ENCODE measurements around the gene CD300LG.

DNA sequence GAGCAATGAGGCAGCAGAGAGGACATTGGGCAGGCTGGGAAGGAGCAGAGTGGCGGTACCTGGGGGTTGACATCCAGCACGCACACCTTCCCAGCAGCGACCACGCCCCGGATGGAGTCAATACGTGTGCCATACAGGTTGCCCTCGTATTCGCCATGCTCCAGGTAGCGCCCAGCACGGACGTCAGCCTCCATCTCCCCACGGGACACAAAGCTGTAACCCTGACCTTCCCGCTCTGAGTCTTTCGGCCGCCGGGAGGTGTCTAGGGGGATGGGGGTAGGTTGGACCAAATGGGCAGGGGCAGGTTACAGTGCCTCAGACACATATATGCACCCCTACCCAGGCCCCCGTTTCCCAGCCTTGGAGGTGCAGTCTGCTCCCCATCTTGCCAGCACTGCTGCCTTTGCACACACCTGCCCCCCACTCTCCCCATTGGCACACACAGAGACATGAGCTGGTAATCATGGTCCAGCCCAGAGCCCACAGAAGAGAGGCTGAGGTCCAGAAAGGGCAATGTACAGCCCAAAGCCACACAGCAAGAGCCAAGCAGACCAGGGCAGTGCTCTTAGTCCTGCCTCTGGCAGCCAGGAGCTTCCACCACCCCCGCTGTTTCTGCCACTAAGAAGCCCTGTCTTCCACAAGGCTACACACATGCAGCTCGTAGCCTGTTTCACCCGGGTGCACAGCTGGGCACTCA, 32.9 kb downstream of the CD300LG start:
- TF ChIP-seq, protein P1, sequence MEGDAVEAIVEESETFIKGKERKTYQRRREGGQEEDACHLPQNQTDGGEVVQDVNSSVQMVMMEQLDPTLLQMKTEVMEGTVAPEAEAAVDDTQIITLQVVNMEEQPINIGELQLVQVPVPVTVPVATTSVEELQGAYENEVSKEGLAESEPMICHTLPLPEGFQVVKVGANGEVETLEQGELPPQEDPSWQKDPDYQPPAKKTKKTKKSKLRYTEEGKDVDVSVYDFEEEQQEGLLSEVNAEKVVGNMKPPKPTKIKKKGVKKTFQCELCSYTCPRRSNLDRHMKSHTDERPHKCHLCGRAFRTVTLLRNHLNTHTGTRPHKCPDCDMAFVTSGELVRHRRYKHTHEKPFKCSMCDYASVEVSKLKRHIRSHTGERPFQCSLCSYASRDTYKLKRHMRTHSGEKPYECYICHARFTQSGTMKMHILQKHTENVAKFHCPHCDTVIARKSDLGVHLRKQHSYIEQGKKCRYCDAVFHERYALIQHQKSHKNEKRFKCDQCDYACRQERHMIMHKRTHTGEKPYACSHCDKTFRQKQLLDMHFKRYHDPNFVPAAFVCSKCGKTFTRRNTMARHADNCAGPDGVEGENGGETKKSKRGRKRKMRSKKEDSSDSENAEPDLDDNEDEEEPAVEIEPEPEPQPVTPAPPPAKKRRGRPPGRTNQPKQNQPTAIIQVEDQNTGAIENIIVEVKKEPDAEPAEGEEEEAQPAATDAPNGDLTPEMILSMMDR (IDR thresholded peaks at IDR 0.05) = no peak
- TF ChIP-seq POLR2A (IDR thresholded peaks at IDR 0.05) = no peak
- no peak for TF ChIP-seq EP300 (IDR thresholded peaks at IDR 0.05)
